ENCODE data around the gene CSKMT. TPM values are rescaled to one million over a fixed set of nuclear protein-coding genes. Genes with fewer than 3 reads are reported as not detected.

The CSKMT gene
- total and polyA plus RNA-seq, 2 experiments from 2014 or later = 11.0 to 14.1 TPM

DNA sequence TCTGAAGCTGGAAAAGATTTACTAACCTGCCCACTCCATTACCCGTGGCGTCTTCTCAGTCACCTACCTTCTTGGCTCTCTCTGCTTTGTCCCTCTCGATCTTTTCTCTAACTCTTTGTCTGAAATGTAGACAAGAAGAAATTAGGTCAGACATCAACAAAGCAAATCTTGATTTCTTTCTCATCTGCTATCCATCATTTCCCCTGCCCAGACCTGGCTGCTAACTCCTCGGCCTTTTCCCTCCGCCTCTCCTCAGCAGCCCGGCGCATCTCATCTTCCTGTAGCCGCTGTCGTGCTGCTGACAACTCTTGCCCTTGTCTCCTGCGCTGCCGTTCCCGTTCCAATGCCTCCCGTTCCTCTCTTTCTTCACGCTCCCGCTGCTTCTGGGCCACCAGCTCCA is 12.6 kb downstream of the CSKMT start:
- Histone ChIP-seq H3K27me3 (no peaks in the 10 kb centered on the region), H3K4me1 (ENCODE audit: low read depth) (peaks cover 23% of the 10 kb centered on the region), H3K36me3 (peaks cover 22% of the 10 kb centered on the region), H3K9me3 (ENCODE audit: low read depth) (no peaks in the 10 kb centered on the region), H3K4me3 (peak overlapping the region; percentile 93), H3K27ac (peak overlapping the region; percentile 80)
- no peak for DNase-seq (ENCODE audit: low read depth in 1 of 2, low spot score in 1 of 2)
- TF ChIP-seq, protein P1, sequence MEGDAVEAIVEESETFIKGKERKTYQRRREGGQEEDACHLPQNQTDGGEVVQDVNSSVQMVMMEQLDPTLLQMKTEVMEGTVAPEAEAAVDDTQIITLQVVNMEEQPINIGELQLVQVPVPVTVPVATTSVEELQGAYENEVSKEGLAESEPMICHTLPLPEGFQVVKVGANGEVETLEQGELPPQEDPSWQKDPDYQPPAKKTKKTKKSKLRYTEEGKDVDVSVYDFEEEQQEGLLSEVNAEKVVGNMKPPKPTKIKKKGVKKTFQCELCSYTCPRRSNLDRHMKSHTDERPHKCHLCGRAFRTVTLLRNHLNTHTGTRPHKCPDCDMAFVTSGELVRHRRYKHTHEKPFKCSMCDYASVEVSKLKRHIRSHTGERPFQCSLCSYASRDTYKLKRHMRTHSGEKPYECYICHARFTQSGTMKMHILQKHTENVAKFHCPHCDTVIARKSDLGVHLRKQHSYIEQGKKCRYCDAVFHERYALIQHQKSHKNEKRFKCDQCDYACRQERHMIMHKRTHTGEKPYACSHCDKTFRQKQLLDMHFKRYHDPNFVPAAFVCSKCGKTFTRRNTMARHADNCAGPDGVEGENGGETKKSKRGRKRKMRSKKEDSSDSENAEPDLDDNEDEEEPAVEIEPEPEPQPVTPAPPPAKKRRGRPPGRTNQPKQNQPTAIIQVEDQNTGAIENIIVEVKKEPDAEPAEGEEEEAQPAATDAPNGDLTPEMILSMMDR (IDR thresholded peaks at IDR 0.05; ENCODE audit: low read depth, low read length) = no peak

DNA sequence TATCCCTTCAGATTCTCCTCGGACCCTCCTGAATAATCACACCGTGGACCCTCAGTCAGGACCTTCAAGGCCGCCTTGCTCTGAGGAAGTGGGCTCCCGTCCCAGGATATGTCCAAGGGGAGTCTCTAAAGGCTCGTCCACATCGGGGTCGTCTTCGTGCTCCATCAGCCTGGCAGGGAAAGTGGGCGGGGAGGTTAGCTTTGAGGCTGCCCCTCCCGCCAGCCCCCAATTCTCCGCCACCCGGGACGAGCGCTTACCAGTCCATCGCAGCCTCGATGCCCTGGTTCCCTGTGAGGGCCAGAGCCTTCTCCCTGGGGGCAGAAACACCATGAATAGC is 13.3 kb downstream of the CSKMT start:
- Histone ChIP-seq H3K27me3 (no peaks in the 10 kb centered on the region), H3K27ac (peak overlapping the region; percentile 80), H3K36me3 (peaks cover 20% of the 10 kb centered on the region), H3K4me3 (peak overlapping the region; percentile 93), H3K4me1 (ENCODE audit: low read depth) (peaks cover 20% of the 10 kb centered on the region), H3K9me3 (ENCODE audit: low read depth) (no peaks in the 10 kb centered on the region)
- TF ChIP-seq, protein P1 (IDR thresholded peaks at IDR 0.05; ENCODE audit: low read depth, low read length) = no peak
- DNase-seq (ENCODE audit: low read depth in 1 of 2, low spot score in 1 of 2) = no peak

DNA sequence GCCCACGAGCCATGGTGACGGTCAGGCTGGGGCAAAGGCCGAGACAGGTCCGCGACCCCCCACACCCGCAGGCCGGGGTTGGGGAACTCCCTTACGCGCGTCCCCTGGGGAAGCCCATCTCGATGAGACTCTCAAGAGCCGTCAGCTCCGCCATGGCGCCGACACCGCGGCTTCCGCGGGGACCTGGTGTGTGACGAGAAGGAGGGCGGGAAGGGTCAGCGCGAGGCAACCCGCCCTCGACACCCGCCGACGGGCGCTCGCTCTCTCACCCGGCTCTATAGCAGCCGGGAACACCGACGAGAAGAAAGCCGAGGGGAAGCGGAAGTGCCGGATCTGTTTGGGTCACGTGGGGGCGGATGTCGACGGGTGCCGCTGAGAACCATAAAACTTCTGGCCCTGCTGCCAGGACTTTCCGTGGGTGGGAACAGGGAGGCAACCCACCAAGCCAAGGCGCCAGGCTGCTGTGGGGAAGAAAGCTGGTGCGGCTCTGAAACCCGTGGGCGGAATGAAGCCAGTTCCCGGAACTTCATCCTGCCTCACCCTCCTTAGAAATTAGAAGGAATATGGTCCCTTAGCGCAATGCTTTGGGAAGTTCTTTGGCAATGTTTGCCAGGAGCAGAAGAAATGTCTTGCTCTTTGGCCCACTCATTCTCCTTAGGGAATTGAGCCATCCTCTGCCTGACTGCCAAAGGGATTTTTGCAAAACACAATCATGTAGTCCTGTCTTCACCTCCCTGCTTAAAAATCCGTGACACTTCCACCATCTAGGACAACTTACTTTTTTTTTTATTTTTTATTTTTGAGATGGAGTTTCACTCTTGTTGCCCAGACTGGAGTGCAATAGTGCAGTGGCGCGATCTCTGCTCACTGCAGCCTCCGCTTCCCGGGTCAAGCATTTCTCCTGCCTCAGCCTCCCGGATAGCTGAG is 13.9 kb downstream of the CSKMT start, which contains the start of gene UBXN1:
Gene UBXN1, minus strand, starts transcription at position 304 of the 927 bp plus-strand sequence. Its CDS starts 150 bp downstream, at position 154.
- peak within 1 kb of the TSS; percentile 80 for H3K27ac ChIP-seq
- H3K36me3 ChIP-seq = peaks cover 16% of the 10 kb centered on the region
- peaks cover 20% of the 10 kb centered on the region for H3K4me1 ChIP-seq (ENCODE audit: low read depth)
- DNase-seq (ENCODE audit: low read depth in 1 of 2, low spot score in 1 of 2) = peak; percentile 89 to 96
- TF ChIP-seq, protein P1 (IDR thresholded peaks at IDR 0.05; ENCODE audit: low read depth, low read length) = no peak
- no peaks in the 10 kb centered on the region for H3K27me3 ChIP-seq
- peak within 1 kb of the TSS; percentile 93 for H3K4me3 ChIP-seq
- H3K9me3 ChIP-seq (ENCODE audit: low read depth) = no peaks in the 10 kb centered on the region

DNA sequence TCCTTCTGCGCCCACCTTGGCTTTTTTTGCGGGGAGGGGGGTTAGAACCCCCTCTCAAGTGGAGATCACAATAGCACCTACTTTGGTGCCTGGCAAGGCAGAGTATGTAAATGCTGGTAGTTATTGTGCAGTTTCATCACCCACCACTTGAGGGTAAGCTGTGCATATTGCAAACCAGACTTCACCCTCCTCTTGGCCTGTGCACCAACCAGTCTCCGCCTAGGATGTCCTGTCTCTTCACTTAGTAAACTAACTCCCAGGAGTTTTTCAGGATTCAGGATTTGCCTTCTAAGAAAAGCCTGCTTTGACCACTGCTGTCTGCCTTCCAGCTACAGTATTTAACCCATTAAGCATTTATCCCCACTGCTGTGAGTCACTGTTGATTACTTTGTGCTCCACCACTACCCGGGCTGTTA is 15.7 kb downstream of the CSKMT start:
- Histone ChIP-seq H3K27ac (peak overlapping the region; percentile 82), H3K4me1 (ENCODE audit: low read depth) (peaks cover 20% of the 10 kb centered on the region), H3K4me3 (no peak overlapping the region), H3K27me3 (no peaks in the 10 kb centered on the region), H3K36me3 (peaks cover 14% of the 10 kb centered on the region), H3K9me3 (ENCODE audit: low read depth) (no peaks in the 10 kb centered on the region)
- TF ChIP-seq, protein P1 (IDR thresholded peaks at IDR 0.05; ENCODE audit: low read depth, low read length) = peak; percentile 68
- DNase-seq (ENCODE audit: low read depth in 1 of 2, low spot score in 1 of 2) = peak; percentile 71 to 90

DNA sequence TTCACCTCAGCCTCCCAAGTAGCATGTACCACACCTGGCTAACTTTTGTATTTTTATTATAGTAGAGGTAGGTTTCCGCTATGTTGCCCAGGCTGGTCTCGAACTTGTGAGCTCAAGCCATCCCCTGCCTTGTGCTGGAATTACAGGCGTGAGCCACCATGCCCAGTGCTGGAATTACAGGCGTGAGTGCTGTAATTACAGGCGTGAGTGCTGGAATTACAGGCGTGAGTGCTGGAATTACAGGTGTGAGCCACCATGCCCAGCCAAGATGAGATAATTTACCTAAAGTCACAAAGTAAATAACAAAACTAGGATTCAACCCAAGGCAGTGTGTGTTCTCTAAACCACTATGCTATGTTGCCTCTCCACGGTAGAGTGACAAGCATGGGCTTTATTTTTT is 17.4 kb downstream of the CSKMT start:
- H3K4me3 ChIP-seq = no peak overlapping the region
- no peak overlapping the region for H3K27ac ChIP-seq
- TF ChIP-seq, protein P1 (IDR thresholded peaks at IDR 0.05; ENCODE audit: low read depth, low read length) = no peak
- no peak for DNase-seq (ENCODE audit: low read depth in 1 of 2, low spot score in 1 of 2)
- peaks cover 5% of the 10 kb centered on the region for H3K36me3 ChIP-seq
- H3K9me3 ChIP-seq (ENCODE audit: low read depth) = no peaks in the 10 kb centered on the region
- peaks cover 12% of the 10 kb centered on the region for H3K4me1 ChIP-seq (ENCODE audit: low read depth)
- H3K27me3 ChIP-seq = no peaks in the 10 kb centered on the region
